Urinary bladder (tissue), 4 donors: ENCODE data around the gene ZG16. TPM values are rescaled to one million over a fixed set of nuclear protein-coding genes. Genes with fewer than 3 reads are reported as not detected.

Experiments
- DNase-seq: peaks from one replicate; pipeline ENCODE4 v3.0.0-alpha.2; 2015; ENCODE audit errors: extremely low spot score
- H3K27ac ChIP-seq: one replicate; pipeline ENCODE4 v1.5.1; 2013; ENCODE audit warnings: low read depth, mild to moderate bottlenecking, moderate library complexity
- H3K36me3 ChIP-seq: one replicate; pipeline ENCODE4 v1.6.1; 2013; ENCODE audit warnings: mild to moderate bottlenecking, moderate library complexity; ENCODE audit not compliant: insufficient read depth
- H3K4me1 ChIP-seq: one replicate; pipeline ENCODE4 v1.6.1; 2013; ENCODE audit warnings: mild to moderate bottlenecking, moderate library complexity; ENCODE audit not compliant: insufficient read depth
- H3K4me3 ChIP-seq: one replicate; pipeline ENCODE4 v1.5.1; 2013; ENCODE audit warnings: low read depth, low read length
- WGBS: extraction: QIAGEN DNeasy Blood & Tissue Kit; methylation state at CpG from one replicate; pipeline ENCODE4 v1.1.7; 2013; 5-methylcytosine and 5-hydroxymethylcytosine counted together
- polyA plus RNA-seq: library from polyadenylated mRNA; stranded (reverse); fragments of 200-250 nt; gene quantifications from one replicate; pipeline ENCODE4 v1.2.3, GENCODE V29; 2013
- small RNA-seq: library from RNA; depleted of rRNA; stranded (forward); fragments of <200 nt; gene quantifications from one replicate; pipeline ENCODE3, GENCODE V24; 2014
- total RNA-seq: library from RNA; depleted of rRNA; stranded (reverse); fragments of >200 nt; gene quantifications from one replicate; pipeline ENCODE4 v1.2.3, GENCODE V29; 2014
- donor health status: healthy with polysubstance abuse.
- donor health status: healthy.

The ZG16 gene
- total and polyA plus RNA-seq, 2 donors: not detected

GRCh38 chr16:29824589-29825144 lies 46.6 kb downstream of the ZG16 start:
- 29% methylated on average over 7 of the region's 7 CpGs for WGBS
- Histone ChIP-seq H3K36me3 (no peaks in the 10 kb centered on the region), H3K27ac (peak overlapping the region; percentile 66), H3K4me3 (no peak overlapping the region), H3K4me1 (peaks cover 5% of the 10 kb centered on the region)
- no peak for DNase-seq

GRCh38 chr16:29825145-29826044 lies 47.3 kb downstream of the ZG16 start:
- WGBS: 52% methylated on average over 10 of the region's 10 CpGs
- H3K36me3 ChIP-seq: no peaks in the 10 kb centered on the region
- DNase-seq: no peak
- peaks cover 5% of the 10 kb centered on the region for H3K4me1 ChIP-seq
- H3K4me3 ChIP-seq: no peak overlapping the region
- H3K27ac ChIP-seq: peak overlapping the region; percentile 73

GRCh38 chr16:29826342-29826695 lies 48.3 kb downstream of the ZG16 start:
- WGBS: 77% methylated on average over 6 of the region's 8 CpGs
- H3K4me3 ChIP-seq: no peak overlapping the region
- peaks cover 5% of the 10 kb centered on the region for H3K4me1 ChIP-seq
- DNase-seq: no peak
- H3K36me3 ChIP-seq: peaks cover 2% of the 10 kb centered on the region
- H3K27ac ChIP-seq: peak overlapping the region; percentile 73

GRCh38 chr16:29830774-29831173 lies 52.7 kb downstream of the ZG16 start:
- Histone ChIP-seq H3K4me1 (peaks cover 3% of the 10 kb centered on the region), H3K36me3 (peaks cover 4% of the 10 kb centered on the region), H3K27ac (no peak overlapping the region), H3K4me3 (no peak overlapping the region)
- no peak for DNase-seq
- WGBS: 96% methylated on average over 11 of the region's 11 CpGs

GRCh38 chr16:29831490-29831889 lies 53.4 kb downstream of the ZG16 start:
- Histone ChIP-seq H3K36me3 (peaks cover 4% of the 10 kb centered on the region), H3K4me1 (no peaks in the 10 kb centered on the region), H3K27ac (no peak overlapping the region), H3K4me3 (no peak overlapping the region)
- no peak for DNase-seq
- WGBS: 86% methylated on average over 2 of the region's 2 CpGs

Small RNAs within 50 kb of the gene (small RNA-seq; reads per million reads assigned to genes)
- gene AC009133.6 (not detected), gene AC120114.4 (not detected)

Other genes with a start within 250 kb of the ZG16 start
- 0.85 TPM for gene SPN, start 115.0 kb upstream of the ZG16 start, total RNA-seq
- gene SPN, start 115.0 kb upstream of the ZG16 start, polyA plus RNA-seq: 1.4 TPM
- 20.0 TPM for gene QPRT, start 99.1 kb upstream of the ZG16 start, total RNA-seq
- gene QPRT, start 99.1 kb upstream of the ZG16 start, polyA plus RNA-seq: 13.8 TPM
- gene C16orf54, start 32.3 kb upstream of the ZG16 start, total RNA-seq: 2.5 TPM
- 1.9 TPM for gene C16orf54, start 32.3 kb upstream of the ZG16 start, polyA plus RNA-seq
- 37.0 TPM for gene KIF22, start 12.5 kb downstream of the ZG16 start, total RNA-seq
- gene KIF22, start 12.5 kb downstream of the ZG16 start, polyA plus RNA-seq: 27.0 TPM
- gene MAZ, start 28.3 kb downstream of the ZG16 start, total RNA-seq: 136 TPM
- 171 TPM for gene MAZ, start 28.3 kb downstream of the ZG16 start, polyA plus RNA-seq
- gene PRRT2, start 33.9 kb downstream of the ZG16 start, total RNA-seq: 7.9 TPM
- gene PRRT2, start 33.9 kb downstream of the ZG16 start, polyA plus RNA-seq: 8.2 TPM
- gene PAGR1, start 37.9 kb downstream of the ZG16 start, total RNA-seq: 14.1 TPM
- gene PAGR1, start 37.9 kb downstream of the ZG16 start, polyA plus RNA-seq: 27.1 TPM
- 42.7 TPM for gene MVP, start 42.2 kb downstream of the ZG16 start, total RNA-seq
- 143 TPM for gene MVP, start 42.2 kb downstream of the ZG16 start, polyA plus RNA-seq
- 35.1 TPM for gene CDIPT, start 85.0 kb downstream of the ZG16 start, total RNA-seq
- 179 TPM for gene CDIPT, start 85.0 kb downstream of the ZG16 start, polyA plus RNA-seq
- gene SEZ6L2, start 121.3 kb downstream of the ZG16 start, total RNA-seq: 7.7 TPM
- 1.5 TPM for gene SEZ6L2, start 121.3 kb downstream of the ZG16 start, polyA plus RNA-seq
- 0.16 TPM for gene ASPHD1, start 122.2 kb downstream of the ZG16 start, total RNA-seq
- 1.1 TPM for gene ASPHD1, start 122.2 kb downstream of the ZG16 start, polyA plus RNA-seq
- gene KCTD13, start 148.0 kb downstream of the ZG16 start, total RNA-seq: 10.4 TPM
- gene KCTD13, start 148.0 kb downstream of the ZG16 start, polyA plus RNA-seq: 20.9 TPM
- 43.1 TPM for gene TMEM219, start 183.8 kb downstream of the ZG16 start, total RNA-seq
- 120 TPM for gene TMEM219, start 183.8 kb downstream of the ZG16 start, polyA plus RNA-seq
- gene TAOK2, start 195.6 kb downstream of the ZG16 start, total RNA-seq: 35.6 TPM
- 37.9 TPM for gene TAOK2, start 195.6 kb downstream of the ZG16 start, polyA plus RNA-seq
- 8.4 TPM for gene HIRIP3, start 217.4 kb downstream of the ZG16 start, total RNA-seq
- gene HIRIP3, start 217.4 kb downstream of the ZG16 start, polyA plus RNA-seq: 27.2 TPM
- gene INO80E, start 218.0 kb downstream of the ZG16 start, total RNA-seq: 22.3 TPM
- 82.3 TPM for gene INO80E, start 218.0 kb downstream of the ZG16 start, polyA plus RNA-seq
- gene DOC2A, start 232.8 kb downstream of the ZG16 start, total RNA-seq: 0.32 TPM
- gene DOC2A, start 232.8 kb downstream of the ZG16 start, polyA plus RNA-seq: 0.53 TPM
- gene C16orf92, start 244.9 kb downstream of the ZG16 start, total RNA-seq: not detected
- gene C16orf92, start 244.9 kb downstream of the ZG16 start, polyA plus RNA-seq: not detected